Glutamatergic neuron (in vitro differentiated cells): ENCODE measurements around the gene TICAM1. TPM values are rescaled to one million over a fixed set of nuclear protein-coding genes. Genes with fewer than 3 reads are reported as not detected.
"Not testable (repeated sequence)": the region's sequence is repeated elsewhere in the genome, so short reads cannot be mapped to it uniquely, and the experiment has no call there.

Experiments
- DNase-seq: peaks from one replicate; pipeline ENCODE4 v3.0.0; 2022
- H3K27ac Mint-ChIP-seq: one replicate; pipeline ENCODE4 v1.8.0; 2020; ENCODE audit warnings: mild to moderate bottlenecking, mixed read lengths, inconsistent platforms; ENCODE audit not compliant: unreplicated experiment
- H3K27me3 Mint-ChIP-seq: one replicate; pipeline ENCODE4 v1.8.0; 2020; ENCODE audit warnings: mild to moderate bottlenecking, moderate library complexity, mixed read lengths, inconsistent platforms; ENCODE audit not compliant: unreplicated experiment
- H3K36me3 Mint-ChIP-seq: one replicate; pipeline ENCODE4 v1.8.0; 2020; ENCODE audit warnings: mild to moderate bottlenecking, mixed read lengths, inconsistent platforms; ENCODE audit not compliant: unreplicated experiment
- H3K4me1 Mint-ChIP-seq: one replicate; pipeline ENCODE4 v1.8.0; 2020; ENCODE audit warnings: mild to moderate bottlenecking, low read depth, mixed read lengths, inconsistent platforms; ENCODE audit not compliant: unreplicated experiment
- H3K4me3 Mint-ChIP-seq: one replicate; pipeline ENCODE4 v1.8.0; 2020; ENCODE audit warnings: mild to moderate bottlenecking, mixed read lengths, inconsistent platforms; ENCODE audit not compliant: unreplicated experiment
- H3K9me3 Mint-ChIP-seq: one replicate; pipeline ENCODE4 v1.8.0; 2020; ENCODE audit warnings: mild to moderate bottlenecking, moderate library complexity, mixed read lengths, inconsistent platforms; ENCODE audit not compliant: unreplicated experiment
- CTCF ChIP-seq: fragments of 200-600 bp; sonication (generic); IDR thresholded peaks from one replicate; pipeline ENCODE4 v1.5.0; 2021; ENCODE audit not compliant: partially characterized antibody, unreplicated experiment
- total RNA-seq: library from RNA; stranded (reverse); fragmentation: NEBNext Ultra II Directional; extraction: Animal tissue kit (Norgen Biotek cat#: 25700); gene quantifications from one replicate; pipeline ENCODE4 v1.2.1, GENCODE V29; 2021; ENCODE audit not compliant: unreplicated experiment

TICAM1 gene
- total RNA-seq, 1 donor from 2014 or later: not detected

GRCh38 chr19:4792019-4792865 lies 39.3 kb downstream of the TICAM1 start:
- H3K27ac Mint-ChIP-seq, H3K9me3 Mint-ChIP-seq, DNase-seq, H3K27me3 Mint-ChIP-seq, H3K36me3 Mint-ChIP-seq, H3K4me1 Mint-ChIP-seq: not testable (repeated sequence)
- H3K4me3 Mint-ChIP-seq: peak overlapping the region; percentile 80

- no peaks in the 10 kb centered on the region for H3K36me3 Mint-ChIP-seq
- TF ChIP-seq CTCF: peak; percentile 99
- H3K9me3 Mint-ChIP-seq: peaks cover 5% of the 10 kb centered on the region
- DNase-seq: peak; percentile 98
- peaks cover 4% of the 10 kb centered on the region for H3K27me3 Mint-ChIP-seq
- H3K27ac Mint-ChIP-seq: peak within 1 kb of the TSS; percentile 66
- no peaks in the 10 kb centered on the region for H3K4me1 Mint-ChIP-seq
- peak within 1 kb of the TSS; percentile 80 for H3K4me3 Mint-ChIP-seq
Observed at GRCh38 chr19:4791183-4792018, 40.1 kb downstream of the TICAM1 start, which contains the start of gene FEM1A. Gene FEM1A (plus strand): TSS chr19:4791734. CDS start chr19:4791855, 121 bp downstream.

- not testable (repeated sequence) for H3K4me3 Mint-ChIP-seq, H3K9me3 Mint-ChIP-seq, H3K36me3 Mint-ChIP-seq, H3K27ac Mint-ChIP-seq, H3K27me3 Mint-ChIP-seq, H3K4me1 Mint-ChIP-seq, DNase-seq
Observed at GRCh38 chr19:4786412-4787016, 45.0 kb downstream of the TICAM1 start.

GRCh38 chr19:4781801-4782200 lies 49.7 kb downstream of the TICAM1 start:
- TF ChIP-seq CTCF: no peak
- Mint-ChIP-seq H3K4me3 (no peak overlapping the region), H3K27me3 (peaks cover 10% of the 10 kb centered on the region), H3K9me3 (no peaks in the 10 kb centered on the region), H3K4me1 (no peaks in the 10 kb centered on the region), H3K36me3 (no peaks in the 10 kb centered on the region), H3K27ac (no peak overlapping the region)
- no peak for DNase-seq

- H3K36me3 Mint-ChIP-seq: no peaks in the 10 kb centered on the region
- no peak overlapping the region for H3K27ac Mint-ChIP-seq
- H3K9me3 Mint-ChIP-seq: no peaks in the 10 kb centered on the region
- H3K4me3 Mint-ChIP-seq: no peak overlapping the region
- no peaks in the 10 kb centered on the region for H3K4me1 Mint-ChIP-seq
- no peak for TF ChIP-seq CTCF
- no peak for DNase-seq
- H3K27me3 Mint-ChIP-seq: peaks cover 10% of the 10 kb centered on the region
Observed at GRCh38 chr19:4780860-4781259, 50.7 kb downstream of the TICAM1 start.

GRCh38 chr19:4778124-4778523 lies 53.4 kb downstream of the TICAM1 start:
- H3K27ac Mint-ChIP-seq, H3K4me3 Mint-ChIP-seq, H3K4me1 Mint-ChIP-seq, DNase-seq, H3K9me3 Mint-ChIP-seq, H3K36me3 Mint-ChIP-seq: not testable (repeated sequence)
- H3K27me3 Mint-ChIP-seq: peaks cover 19% of the 10 kb centered on the region
